Measurements from ENCODE around the gene NTM. TPM values are rescaled to one million over a fixed set of nuclear protein-coding genes. Genes with fewer than 3 reads are reported as not detected.
A peak's percentile ranks its signal among the peaks of the same experiment; 100 is the strongest.

NTM gene
- total RNA-seq, 1 donor from 2014 or later = 82.7 TPM

DNA sequence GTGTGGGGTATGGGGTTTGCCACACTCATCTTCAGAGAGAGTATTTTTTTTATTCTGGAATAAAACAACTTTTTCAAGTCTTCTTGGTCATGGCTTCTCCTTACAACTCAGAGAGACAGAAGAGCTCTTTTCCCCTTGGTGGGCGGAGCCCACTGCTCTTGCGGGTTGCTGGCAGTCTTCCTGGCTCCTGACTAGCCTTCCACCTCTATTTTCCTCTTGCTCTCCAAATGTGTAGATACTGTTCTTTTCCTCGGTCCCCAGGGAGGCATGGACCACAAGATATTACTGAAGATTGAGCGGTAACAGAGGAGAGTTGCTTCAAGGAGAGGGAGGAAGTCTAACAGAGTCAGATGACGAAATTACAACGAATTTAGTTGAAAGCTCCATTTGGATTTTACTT, 210.6 kb downstream of the NTM start:
- no peak for DNase-seq (ENCODE audit: extremely low spot score, unreplicated experiment)
- no peaks in the 10 kb centered on the region for H3K4me1 Mint-ChIP-seq (ENCODE audit: unreplicated experiment)
- TF ChIP-seq, protein P1, sequence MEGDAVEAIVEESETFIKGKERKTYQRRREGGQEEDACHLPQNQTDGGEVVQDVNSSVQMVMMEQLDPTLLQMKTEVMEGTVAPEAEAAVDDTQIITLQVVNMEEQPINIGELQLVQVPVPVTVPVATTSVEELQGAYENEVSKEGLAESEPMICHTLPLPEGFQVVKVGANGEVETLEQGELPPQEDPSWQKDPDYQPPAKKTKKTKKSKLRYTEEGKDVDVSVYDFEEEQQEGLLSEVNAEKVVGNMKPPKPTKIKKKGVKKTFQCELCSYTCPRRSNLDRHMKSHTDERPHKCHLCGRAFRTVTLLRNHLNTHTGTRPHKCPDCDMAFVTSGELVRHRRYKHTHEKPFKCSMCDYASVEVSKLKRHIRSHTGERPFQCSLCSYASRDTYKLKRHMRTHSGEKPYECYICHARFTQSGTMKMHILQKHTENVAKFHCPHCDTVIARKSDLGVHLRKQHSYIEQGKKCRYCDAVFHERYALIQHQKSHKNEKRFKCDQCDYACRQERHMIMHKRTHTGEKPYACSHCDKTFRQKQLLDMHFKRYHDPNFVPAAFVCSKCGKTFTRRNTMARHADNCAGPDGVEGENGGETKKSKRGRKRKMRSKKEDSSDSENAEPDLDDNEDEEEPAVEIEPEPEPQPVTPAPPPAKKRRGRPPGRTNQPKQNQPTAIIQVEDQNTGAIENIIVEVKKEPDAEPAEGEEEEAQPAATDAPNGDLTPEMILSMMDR (IDR thresholded peaks at IDR 0.05) = no peak
- H3K36me3 Mint-ChIP-seq (ENCODE audit: unreplicated experiment) = no peaks in the 10 kb centered on the region
- H3K27me3 Mint-ChIP-seq (ENCODE audit: unreplicated experiment) = peaks cover 12% of the 10 kb centered on the region
- H3K4me3 Mint-ChIP-seq (ENCODE audit: unreplicated experiment) = no peak overlapping the region
- H3K27ac Mint-ChIP-seq (ENCODE audit: unreplicated experiment) = no peak overlapping the region
- no peaks in the 10 kb centered on the region for H3K9me3 Mint-ChIP-seq (ENCODE audit: unreplicated experiment)

- Mint-ChIP-seq H3K27me3 (ENCODE audit: unreplicated experiment) (peaks cover 7% of the 10 kb centered on the region), H3K4me1 (ENCODE audit: unreplicated experiment) (no peaks in the 10 kb centered on the region), H3K9me3 (ENCODE audit: unreplicated experiment) (no peaks in the 10 kb centered on the region), H3K4me3 (ENCODE audit: unreplicated experiment) (no peak overlapping the region), H3K36me3 (ENCODE audit: unreplicated experiment) (no peaks in the 10 kb centered on the region), H3K27ac (ENCODE audit: unreplicated experiment) (no peak overlapping the region)
- DNase-seq (ENCODE audit: extremely low spot score, unreplicated experiment) = no peak
- TF ChIP-seq, protein P1 (IDR thresholded peaks at IDR 0.05) = no peak
These were observed 211.7 kb downstream of the NTM start for GRCh38 chr11:131582021-131582525.

DNA sequence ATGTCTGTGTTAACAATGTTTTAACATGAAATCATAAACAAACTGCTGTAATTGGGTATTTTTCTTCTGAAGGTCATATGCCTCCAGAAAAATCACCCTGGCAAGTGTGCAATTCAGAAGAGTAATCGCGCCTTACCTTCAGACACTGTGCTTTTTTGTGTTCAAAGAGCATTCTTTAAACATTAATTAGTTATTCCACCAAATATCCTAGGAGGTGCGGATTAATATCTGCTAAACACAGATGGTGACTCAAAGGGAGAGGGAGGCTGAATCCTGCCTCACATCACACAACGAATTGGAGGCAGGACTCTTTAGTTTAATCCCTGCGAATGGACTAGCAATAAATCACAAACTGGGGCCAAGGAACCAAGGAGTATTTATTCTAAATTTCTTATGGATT, 213.0 kb downstream of the NTM start:
- Mint-ChIP-seq H3K4me1 (ENCODE audit: unreplicated experiment) (no peaks in the 10 kb centered on the region), H3K36me3 (ENCODE audit: unreplicated experiment) (no peaks in the 10 kb centered on the region), H3K9me3 (ENCODE audit: unreplicated experiment) (no peaks in the 10 kb centered on the region), H3K27me3 (ENCODE audit: unreplicated experiment) (peaks cover 4% of the 10 kb centered on the region), H3K27ac (ENCODE audit: unreplicated experiment) (no peak overlapping the region), H3K4me3 (ENCODE audit: unreplicated experiment) (no peak overlapping the region)
- DNase-seq (ENCODE audit: extremely low spot score, unreplicated experiment) = no peak
- TF ChIP-seq, protein P1 (IDR thresholded peaks at IDR 0.05) = no peak

- TF ChIP-seq, protein P1 (IDR thresholded peaks at IDR 0.05) = no peak
- Mint-ChIP-seq H3K9me3 (ENCODE audit: unreplicated experiment) (no peaks in the 10 kb centered on the region), H3K27me3 (ENCODE audit: unreplicated experiment) (peaks cover 5% of the 10 kb centered on the region), H3K36me3 (ENCODE audit: unreplicated experiment) (no peaks in the 10 kb centered on the region), H3K4me1 (ENCODE audit: unreplicated experiment) (no peaks in the 10 kb centered on the region), H3K27ac (ENCODE audit: unreplicated experiment) (no peak overlapping the region), H3K4me3 (ENCODE audit: unreplicated experiment) (no peak overlapping the region)
- no peak for DNase-seq (ENCODE audit: extremely low spot score, unreplicated experiment)
These were observed 213.5 kb downstream of the NTM start for GRCh38 chr11:131583938-131584337.

DNA sequence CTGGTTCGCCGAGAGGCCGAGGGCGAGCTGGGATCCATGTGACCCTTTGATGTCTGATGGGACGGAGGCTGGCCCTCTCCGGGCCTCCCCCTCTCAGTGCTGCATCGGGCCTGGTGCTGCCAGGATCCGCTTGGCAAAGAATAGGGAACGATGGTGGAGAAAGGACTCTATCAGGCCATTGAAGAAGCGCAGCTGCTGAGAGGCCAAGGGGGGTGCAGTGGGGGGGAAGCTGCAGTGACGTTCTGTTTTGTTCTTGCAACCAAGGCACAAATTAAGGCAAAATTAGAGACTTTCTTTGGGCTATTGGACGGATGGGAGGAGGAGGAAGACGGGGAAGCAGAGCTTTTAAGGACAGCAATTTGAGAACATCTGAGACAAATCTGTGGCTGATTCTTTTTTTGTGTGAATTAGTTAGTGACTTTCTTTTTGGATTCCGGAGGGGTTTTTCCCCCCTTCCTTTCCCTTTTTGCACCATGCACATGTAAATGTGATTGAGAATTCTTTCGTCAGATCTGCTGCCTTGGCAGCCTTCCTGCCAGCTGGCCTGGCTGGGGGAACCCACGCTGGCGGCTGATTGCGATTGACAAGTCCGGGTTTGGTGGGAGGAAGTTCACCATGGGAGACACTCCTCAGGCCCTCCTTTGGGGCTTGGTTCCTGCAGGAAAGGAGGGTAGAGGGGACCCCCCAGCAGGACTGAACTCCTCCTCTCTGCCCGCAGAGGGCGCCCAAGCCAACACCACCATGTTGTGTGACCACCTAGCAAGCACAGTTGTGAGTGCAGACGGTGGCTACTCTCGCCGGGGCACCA, 214.6 kb downstream of the NTM start:
- Mint-ChIP-seq H3K4me1 (ENCODE audit: unreplicated experiment) (no peaks in the 10 kb centered on the region), H3K9me3 (ENCODE audit: unreplicated experiment) (no peaks in the 10 kb centered on the region), H3K27ac (ENCODE audit: unreplicated experiment) (no peak overlapping the region), H3K4me3 (ENCODE audit: unreplicated experiment) (no peak overlapping the region), H3K36me3 (ENCODE audit: unreplicated experiment) (no peaks in the 10 kb centered on the region), H3K27me3 (ENCODE audit: unreplicated experiment) (peaks cover 7% of the 10 kb centered on the region)
- DNase-seq (ENCODE audit: extremely low spot score, unreplicated experiment) = no peak
- TF ChIP-seq, protein P1 (IDR thresholded peaks at IDR 0.05) = peak; percentile 11

Data from osteocyte (in vitro differentiated cells).